ENCODE results near the gene BEST3. TPM values are rescaled to one million over a fixed set of nuclear protein-coding genes. Genes with fewer than 3 reads are reported as not detected.
"Not testable (repeated sequence)": the region's sequence is repeated elsewhere in the genome, so short reads cannot be mapped to it uniquely, and the experiment has no call there.

Gene BEST3
- total RNA-seq, 1 experiment from 2014 or later = not detected

GRCh38 chr12:69684466-69684865, 14.6 kb downstream of the BEST3 start:
- H3K9ac ChIP-seq (ENCODE audit: low read length) = no peak overlapping the region
- no peaks in the 10 kb centered on the region for H3K36me3 ChIP-seq (ENCODE audit: insufficient read depth, low read length)
- no peak overlapping the region for H3K4me3 ChIP-seq (ENCODE audit: low read length)
- H3K27me3 ChIP-seq (ENCODE audit: low read length) = 0 out of 2 replicates have a peak, but pooled peaks cover 3% of the 10 kb centered on the region
- H3K4me1 ChIP-seq (ENCODE audit: low read length) = peaks cover 6% of the 10 kb centered on the region
- H3K4me2 ChIP-seq (ENCODE audit: low read depth, low read length, poor library complexity, severe bottlenecking) = no peak overlapping the region
- H4K20me1 ChIP-seq (ENCODE audit: insufficient read depth, low read depth, low read length) = no peaks in the 10 kb centered on the region
- no peaks in the 10 kb centered on the region for H3K79me2 ChIP-seq (ENCODE audit: low read length)
- no peak overlapping the region for H3K27ac ChIP-seq (ENCODE audit: low read length)
- no peaks in the 10 kb centered on the region for H3K9me2 ChIP-seq (replicated peaks; ENCODE audit: insufficient read depth, low read length)
- H2AFZ ChIP-seq (ENCODE audit: low read length) = no peak overlapping the region
- no peak for DNase-seq
- no peaks in the 10 kb centered on the region for H3K9me3 ChIP-seq (ENCODE audit: low read length)

DNA sequence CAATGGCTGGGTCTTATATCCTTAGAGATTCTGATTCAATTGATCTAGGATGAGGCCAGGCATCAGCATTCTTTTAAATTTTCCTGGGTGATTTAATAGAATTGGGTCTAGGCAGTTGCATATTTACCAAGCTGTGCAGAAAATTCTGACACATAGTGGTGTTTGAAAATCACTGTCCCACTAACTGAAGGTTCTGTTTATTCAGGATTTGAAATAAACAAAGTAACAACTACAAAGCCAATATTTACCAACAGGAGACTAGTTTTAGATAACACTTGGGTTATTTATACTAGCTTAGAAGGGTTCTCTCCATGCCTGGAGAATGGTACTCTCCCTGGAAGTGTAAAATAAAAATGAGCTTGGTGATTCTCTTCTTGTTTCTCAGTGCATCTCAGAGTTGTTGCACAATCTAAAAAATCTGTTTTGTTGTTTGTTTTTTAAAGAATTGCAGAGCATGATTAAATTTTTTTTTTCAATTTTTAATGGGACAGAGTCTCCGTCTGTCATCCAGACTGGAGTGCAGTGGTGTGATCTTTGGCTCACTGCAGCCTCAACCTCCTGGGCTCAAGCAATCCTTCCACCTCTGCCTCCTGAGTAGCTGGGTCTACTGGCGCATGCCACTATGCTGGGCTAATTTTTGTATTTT, 16.9 kb downstream of the BEST3 start:
- Histone ChIP-seq H4K20me1 (ENCODE audit: insufficient read depth, low read depth, low read length) (no peaks in the 10 kb centered on the region), H3K27ac (ENCODE audit: low read length) (no peak overlapping the region), H3K79me2 (ENCODE audit: low read length) (no peaks in the 10 kb centered on the region), H2AFZ (ENCODE audit: low read length) (no peak overlapping the region), H3K4me1 (ENCODE audit: low read length) (peaks cover 6% of the 10 kb centered on the region), H3K9me3 (ENCODE audit: low read length) (no peaks in the 10 kb centered on the region), H3K9me2 (replicated peaks; ENCODE audit: insufficient read depth, low read length) (no peaks in the 10 kb centered on the region), H3K27me3 (ENCODE audit: low read length) (0 out of 2 replicates have a peak, but pooled peaks cover 3% of the 10 kb centered on the region), H3K4me3 (ENCODE audit: low read length) (no peak overlapping the region), H3K9ac (ENCODE audit: low read length) (no peak overlapping the region), H3K36me3 (ENCODE audit: insufficient read depth, low read length) (no peaks in the 10 kb centered on the region), H3K4me2 (ENCODE audit: low read depth, low read length, poor library complexity, severe bottlenecking) (no peak overlapping the region)
- no peak for DNase-seq

DNA sequence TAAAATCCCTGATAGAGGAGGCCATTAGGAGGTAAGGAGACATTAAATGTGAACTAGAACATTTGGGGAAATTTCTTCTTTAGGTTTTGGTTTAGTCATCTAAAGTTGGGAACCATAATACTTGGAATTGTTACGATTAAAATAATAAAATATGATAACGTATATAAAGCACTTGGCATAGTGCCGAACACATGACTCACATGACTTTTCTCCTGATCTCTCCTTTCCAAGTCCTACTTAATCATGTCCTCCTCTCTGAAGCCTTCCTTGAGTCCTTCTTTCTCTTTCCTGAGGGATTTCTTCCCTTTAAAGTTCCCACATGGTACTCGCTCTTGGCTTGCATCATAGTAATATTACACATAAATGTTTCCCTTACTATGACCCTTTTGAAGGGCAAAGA, 20.0 kb downstream of the BEST3 start:
- peaks cover 2% of the 10 kb centered on the region; the same call in 1 of the 2 replicates for H3K4me1 ChIP-seq (ENCODE audit: low read length)
- no peak overlapping the region for H3K4me3 ChIP-seq (ENCODE audit: low read length)
- no peak overlapping the region for H3K9ac ChIP-seq (ENCODE audit: low read length)
- no peaks in the 10 kb centered on the region for H3K9me2 ChIP-seq (replicated peaks; ENCODE audit: insufficient read depth, low read length)
- H3K79me2 ChIP-seq (ENCODE audit: low read length) = no peaks in the 10 kb centered on the region
- no peak overlapping the region for H2AFZ ChIP-seq (ENCODE audit: low read length)
- no peaks in the 10 kb centered on the region for H3K27me3 ChIP-seq (ENCODE audit: low read length)
- H3K36me3 ChIP-seq (ENCODE audit: insufficient read depth, low read length) = no peaks in the 10 kb centered on the region
- H3K27ac ChIP-seq (ENCODE audit: low read length) = no peak overlapping the region
- H4K20me1 ChIP-seq (ENCODE audit: insufficient read depth, low read depth, low read length) = no peaks in the 10 kb centered on the region
- no peak for DNase-seq
- no peaks in the 10 kb centered on the region for H3K9me3 ChIP-seq (ENCODE audit: low read length)
- H3K4me2 ChIP-seq (ENCODE audit: low read depth, low read length, poor library complexity, severe bottlenecking) = no peak overlapping the region

DNA sequence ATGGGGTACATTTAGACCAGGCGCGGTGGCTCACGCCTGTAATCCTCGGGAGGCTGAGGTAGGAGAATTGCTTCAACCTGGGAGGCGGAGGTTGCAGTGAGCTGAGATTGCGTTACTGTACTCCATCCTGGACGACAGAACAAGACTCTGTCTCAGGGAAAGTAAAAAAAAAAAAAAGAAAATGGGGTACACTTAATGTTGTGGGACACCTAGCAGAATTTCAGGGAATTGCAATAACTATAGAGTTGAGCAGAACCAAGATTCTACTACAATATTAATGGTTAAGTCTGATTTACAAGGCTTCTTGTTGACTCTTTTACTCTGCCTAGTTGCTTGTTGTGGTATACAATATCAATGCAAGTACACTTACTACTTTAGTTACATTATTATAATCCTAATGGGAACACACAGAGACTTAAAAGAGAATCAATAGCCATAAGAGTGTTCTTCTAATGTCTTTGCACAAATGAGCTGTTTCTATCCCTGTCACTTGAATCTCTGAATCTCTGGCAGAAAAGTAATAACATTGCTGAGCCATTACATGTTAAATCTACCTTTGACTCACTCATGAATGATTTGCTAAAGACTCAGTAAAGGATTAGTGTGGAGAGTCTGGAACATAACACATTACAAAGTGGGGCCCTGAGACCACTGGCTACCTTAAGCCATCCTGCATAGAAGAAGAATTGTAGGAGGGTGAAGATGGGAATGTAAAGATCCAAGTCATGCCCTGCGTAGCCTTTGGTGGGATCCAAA, 22.7 kb downstream of the BEST3 start:
- Histone ChIP-seq H4K20me1 (ENCODE audit: insufficient read depth, low read depth, low read length) (no peaks in the 10 kb centered on the region), H3K4me1 (ENCODE audit: low read length) (no peaks in the 10 kb centered on the region), H3K27me3 (ENCODE audit: low read length) (no peaks in the 10 kb centered on the region), H3K4me3 (ENCODE audit: low read length) (no peak overlapping the region), H3K9me3 (ENCODE audit: low read length) (no peaks in the 10 kb centered on the region), H3K4me2 (ENCODE audit: low read depth, low read length, poor library complexity, severe bottlenecking) (no peak overlapping the region), H3K36me3 (ENCODE audit: insufficient read depth, low read length) (no peaks in the 10 kb centered on the region), H3K27ac (ENCODE audit: low read length) (no peak overlapping the region), H2AFZ (ENCODE audit: low read length) (0 out of 2 replicates have a peak overlapping the region, but pooled peaks have one; percentile 66), H3K9ac (ENCODE audit: low read length) (no peak overlapping the region), H3K9me2 (replicated peaks; ENCODE audit: insufficient read depth, low read length) (no peaks in the 10 kb centered on the region), H3K79me2 (ENCODE audit: low read length) (no peaks in the 10 kb centered on the region)
- peak; percentile 73 for DNase-seq

DNA sequence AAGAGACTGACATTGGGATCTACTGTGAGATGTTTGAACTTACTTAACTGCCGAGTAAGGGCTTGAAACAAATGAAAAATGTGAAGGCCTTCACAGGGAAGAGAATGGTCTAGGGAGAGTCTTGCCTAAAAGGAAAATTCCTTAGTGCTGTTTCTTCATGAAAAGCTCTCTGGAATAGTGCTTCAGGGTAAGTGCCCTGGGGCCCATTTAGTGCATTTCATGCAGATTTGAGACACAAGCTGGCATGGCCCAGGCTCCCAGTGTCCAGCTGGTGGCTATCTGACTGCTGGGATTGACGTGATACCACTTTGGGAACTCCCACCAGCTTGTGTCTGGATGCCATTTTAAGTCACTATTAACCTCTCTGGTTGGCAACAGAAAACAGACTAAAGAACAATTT, 26.9 kb downstream of the BEST3 start:
- H3K9me3 ChIP-seq (ENCODE audit: low read length) = no peaks in the 10 kb centered on the region
- DNase-seq = no peak
- H3K4me3 ChIP-seq (ENCODE audit: low read length) = no peak overlapping the region
- H3K36me3 ChIP-seq (ENCODE audit: insufficient read depth, low read length) = no peaks in the 10 kb centered on the region
- H3K27ac ChIP-seq (ENCODE audit: low read length) = no peak overlapping the region
- no peaks in the 10 kb centered on the region for H4K20me1 ChIP-seq (ENCODE audit: insufficient read depth, low read depth, low read length)
- no peaks in the 10 kb centered on the region for H3K27me3 ChIP-seq (ENCODE audit: low read length)
- H3K79me2 ChIP-seq (ENCODE audit: low read length) = no peaks in the 10 kb centered on the region
- H3K9me2 ChIP-seq (replicated peaks; ENCODE audit: insufficient read depth, low read length) = no peaks in the 10 kb centered on the region
- H2AFZ ChIP-seq (ENCODE audit: low read length) = 0 out of 2 replicates have a peak overlapping the region, but pooled peaks have one; percentile 27
- H3K4me2 ChIP-seq (ENCODE audit: low read depth, low read length, poor library complexity, severe bottlenecking) = no peak overlapping the region
- H3K4me1 ChIP-seq (ENCODE audit: low read length) = no peaks in the 10 kb centered on the region
- H3K9ac ChIP-seq (ENCODE audit: low read length) = no peak overlapping the region

GRCh38 chr12:69671597-69671996, 27.5 kb downstream of the BEST3 start:
- Histone ChIP-seq H2AFZ (ENCODE audit: low read length) (no peak overlapping the region), H3K27me3 (ENCODE audit: low read length) (no peaks in the 10 kb centered on the region), H3K36me3 (ENCODE audit: insufficient read depth, low read length) (no peaks in the 10 kb centered on the region)

GRCh38 chr12:69666798-69667197, 32.3 kb downstream of the BEST3 start:
- Histone ChIP-seq H4K20me1 (ENCODE audit: insufficient read depth, low read depth, low read length) (no peaks in the 10 kb centered on the region), H3K9me3 (ENCODE audit: low read length) (no peaks in the 10 kb centered on the region), H2AFZ (ENCODE audit: low read length) (no peak overlapping the region), H3K27ac (ENCODE audit: low read length) (no peak overlapping the region), H3K4me3 (ENCODE audit: low read length) (no peak overlapping the region), H3K79me2 (ENCODE audit: low read length) (no peaks in the 10 kb centered on the region), H3K4me2 (ENCODE audit: low read depth, low read length, poor library complexity, severe bottlenecking) (no peak overlapping the region), H3K36me3 (ENCODE audit: insufficient read depth, low read length) (no peaks in the 10 kb centered on the region), H3K4me1 (ENCODE audit: low read length) (no peaks in the 10 kb centered on the region), H3K9me2 (replicated peaks; ENCODE audit: insufficient read depth, low read length) (no peaks in the 10 kb centered on the region), H3K27me3 (ENCODE audit: low read length) (no peaks in the 10 kb centered on the region), H3K9ac (ENCODE audit: low read length) (no peak overlapping the region)
- DNase-seq = no peak

More at GRCh38 chr12:69671597-69671996, 27.5 kb downstream of the BEST3 start:
- Histone ChIP-seq H3K27ac (ENCODE audit: low read length) (no peak overlapping the region), H3K79me2 (ENCODE audit: low read length) (no peaks in the 10 kb centered on the region), H3K9ac (ENCODE audit: low read length) (no peak overlapping the region), H3K9me2 (replicated peaks; ENCODE audit: insufficient read depth, low read length) (no peaks in the 10 kb centered on the region), H3K4me3 (ENCODE audit: low read length) (no peak overlapping the region), H3K4me2 (ENCODE audit: low read depth, low read length, poor library complexity, severe bottlenecking) (no peak overlapping the region), H3K9me3 (ENCODE audit: low read length) (no peaks in the 10 kb centered on the region), H4K20me1 (ENCODE audit: insufficient read depth, low read depth, low read length) (no peaks in the 10 kb centered on the region), H3K4me1 (ENCODE audit: low read length) (no peaks in the 10 kb centered on the region)
- no peak for DNase-seq

DNA sequence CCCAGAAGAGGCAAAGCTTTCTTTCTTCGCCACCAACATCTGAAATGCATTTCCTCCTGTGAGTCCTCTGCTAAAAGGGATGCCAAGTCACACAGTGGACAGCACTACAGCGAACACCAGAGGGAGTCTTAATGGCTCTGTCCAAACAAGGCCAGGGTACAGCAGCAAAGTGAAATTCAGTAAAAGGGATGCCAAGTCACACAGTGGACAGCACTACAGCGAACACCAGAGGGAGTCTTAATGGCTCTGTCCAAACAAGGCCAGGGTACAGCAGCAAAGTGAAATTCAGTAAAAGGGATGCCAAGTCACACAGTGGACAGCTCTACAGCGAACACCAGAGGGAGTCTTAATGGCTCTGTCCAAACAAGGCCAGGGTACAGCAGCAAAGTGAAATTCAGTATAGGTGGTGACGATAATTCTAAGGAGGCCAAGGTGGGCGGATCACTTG, 34.1 kb downstream of the BEST3 start:
- H3K9me3 ChIP-seq (ENCODE audit: low read length); H3K36me3 ChIP-seq (ENCODE audit: insufficient read depth, low read length); DNase-seq; H3K9ac ChIP-seq (ENCODE audit: low read length); H3K79me2 ChIP-seq (ENCODE audit: low read length); H3K9me2 ChIP-seq (replicated peaks; ENCODE audit: insufficient read depth, low read length); H3K4me2 ChIP-seq (ENCODE audit: low read depth, low read length, poor library complexity, severe bottlenecking); H2AFZ ChIP-seq (ENCODE audit: low read length); H3K27me3 ChIP-seq (ENCODE audit: low read length); H4K20me1 ChIP-seq (ENCODE audit: insufficient read depth, low read depth, low read length); H3K4me3 ChIP-seq (ENCODE audit: low read length); H3K4me1 ChIP-seq (ENCODE audit: low read length); H3K27ac ChIP-seq (ENCODE audit: low read length): not testable (repeated sequence)

Data from Karpas-422 (cell line).